ENCODE measurements around the gene IFRD2. TPM values are rescaled to one million over a fixed set of nuclear protein-coding genes. Genes with fewer than 3 reads are reported as not detected.

Gene IFRD2
- total RNA-seq, 1 donor from 2014 or later: 40.2 TPM

GRCh38 chr3:50255251-50255615, 37.0 kb downstream of the IFRD2 start:
- no peak overlapping the region for H3K4me3 Mint-ChIP-seq
- H3K4me1 Mint-ChIP-seq: peaks cover 10% of the 10 kb centered on the region
- no peak for TF ChIP-seq CTCF (IDR thresholded peaks at IDR 0.05; ENCODE audit: unreplicated experiment)
- H3K27me3 Mint-ChIP-seq (ENCODE audit: low read depth): no peaks in the 10 kb centered on the region
- no peaks in the 10 kb centered on the region for H3K9me3 Mint-ChIP-seq
- H3K36me3 Mint-ChIP-seq: peaks cover 13% of the 10 kb centered on the region
- no peak overlapping the region for H3K27ac Mint-ChIP-seq
- DNase-seq (ENCODE audit: low spot score in 2 of 2, unreplicated experiment in 2 of 2): no peak

GRCh38 chr3:50254577-50255250, 37.5 kb downstream of the IFRD2 start:
- H3K4me3 Mint-ChIP-seq: no peak overlapping the region
- H3K27ac Mint-ChIP-seq: no peak overlapping the region
- no peak for DNase-seq (ENCODE audit: low spot score in 2 of 2, unreplicated experiment in 2 of 2)
- H3K27me3 Mint-ChIP-seq (ENCODE audit: low read depth): no peaks in the 10 kb centered on the region
- peaks cover 13% of the 10 kb centered on the region for H3K36me3 Mint-ChIP-seq
- H3K4me1 Mint-ChIP-seq: peaks cover 9% of the 10 kb centered on the region
- H3K9me3 Mint-ChIP-seq: no peaks in the 10 kb centered on the region
- no peak for TF ChIP-seq CTCF (IDR thresholded peaks at IDR 0.05; ENCODE audit: unreplicated experiment)

- peaks cover 4% of the 10 kb centered on the region for H3K36me3 Mint-ChIP-seq
- no peaks in the 10 kb centered on the region for H3K9me3 Mint-ChIP-seq
- no peak overlapping the region for H3K4me3 Mint-ChIP-seq
- DNase-seq (ENCODE audit: low spot score in 2 of 2, unreplicated experiment in 2 of 2): no peak
- no peaks in the 10 kb centered on the region for H3K27me3 Mint-ChIP-seq (ENCODE audit: low read depth)
- peaks cover 12% of the 10 kb centered on the region for H3K4me1 Mint-ChIP-seq
- H3K27ac Mint-ChIP-seq: no peak overlapping the region
- TF ChIP-seq CTCF (IDR thresholded peaks at IDR 0.05; ENCODE audit: unreplicated experiment): no peak
Observed at GRCh38 chr3:50251220-50251619, 41.0 kb downstream of the IFRD2 start.

- Mint-ChIP-seq H3K4me1 (peaks cover 18% of the 10 kb centered on the region), H3K27me3 (ENCODE audit: low read depth) (no peaks in the 10 kb centered on the region), H3K9me3 (no peaks in the 10 kb centered on the region), H3K4me3 (no peak overlapping the region), H3K36me3 (peaks cover 4% of the 10 kb centered on the region), H3K27ac (no peak overlapping the region)
- no peak for DNase-seq (ENCODE audit: low spot score in 2 of 2, unreplicated experiment in 2 of 2)
- TF ChIP-seq CTCF (IDR thresholded peaks at IDR 0.05; ENCODE audit: unreplicated experiment): no peak
Observed at GRCh38 chr3:50250514-50250913, 41.7 kb downstream of the IFRD2 start.

- peaks cover 4% of the 10 kb centered on the region for H3K36me3 Mint-ChIP-seq
- no peak overlapping the region for H3K4me3 Mint-ChIP-seq
- no peak overlapping the region for H3K27ac Mint-ChIP-seq
- no peaks in the 10 kb centered on the region for H3K9me3 Mint-ChIP-seq
- peaks cover 23% of the 10 kb centered on the region for H3K4me1 Mint-ChIP-seq
- no peaks in the 10 kb centered on the region for H3K27me3 Mint-ChIP-seq (ENCODE audit: low read depth)
- DNase-seq (ENCODE audit: low spot score in 2 of 2, unreplicated experiment in 2 of 2): no peak
- TF ChIP-seq CTCF (IDR thresholded peaks at IDR 0.05; ENCODE audit: unreplicated experiment): no peak
Observed at GRCh38 chr3:50249457-50249856, 42.8 kb downstream of the IFRD2 start.

GRCh38 chr3:50248387-50248786, 43.8 kb downstream of the IFRD2 start:
- DNase-seq (ENCODE audit: low spot score in 2 of 2, unreplicated experiment in 2 of 2): no peak
- Mint-ChIP-seq H3K27ac (peak overlapping the region; percentile 69), H3K4me1 (peaks cover 23% of the 10 kb centered on the region), H3K4me3 (no peak overlapping the region), H3K36me3 (peaks cover 4% of the 10 kb centered on the region), H3K27me3 (ENCODE audit: low read depth) (no peaks in the 10 kb centered on the region), H3K9me3 (no peaks in the 10 kb centered on the region)
- no peak for TF ChIP-seq CTCF (IDR thresholded peaks at IDR 0.05; ENCODE audit: unreplicated experiment)

Measured in mesothelial cell of epicardium (in vitro differentiated cells).